CD4-positive, alpha-beta T cell (primary cell): ENCODE results near the gene IGIP. TPM values are rescaled to one million over a fixed set of nuclear protein-coding genes. Genes with fewer than 3 reads are reported as not detected.

Experiments used
- ATAC-seq: fragments of 200-7000 bp; cut with Tn5 transposase; one replicate; pipeline ENCODE4 v1.10.0; 2022; ENCODE audit warnings: mild to moderate bottlenecking; ENCODE audit not compliant: poor library complexity
- CTCF ChIA-PET: fragments of 350-600 bp; sonication (Branson Sonifier 250); formaldehyde crosslinking; loops from one replicate; lab custom pipeline; 2021; ENCODE audit warnings: antibody characterized with exemption, inconsistent platforms; lab: Charles Lee
- POLR2A ChIA-PET: fragments of 350-600 bp; sonication (Branson Sonifier 250); formaldehyde crosslinking; loops from one replicate; lab custom pipeline; 2021; ENCODE audit warnings: antibody characterized with exemption, inconsistent platforms; lab: Charles Lee
- DNase-seq, 14 experiments: peaks; one replicate each; pipeline ENCODE4 v3.0.0-alpha.2; 2013 to 2020; ENCODE audit warnings: mixed read lengths in 2 of 14
- H3K27ac ChIP-seq, 2 donors: one replicate each; pipeline versions ENCODE4 v1.5.1 to v1.7.0; 2013; ENCODE audit warnings: low read length in 2 of 2, low read depth in 1 of 2, mild to moderate bottlenecking in 1 of 2
- H3K27me3 ChIP-seq, 2 experiments: 1 replicate in 1 of 2; 2 replicates in 1 of 2; pipeline versions ENCODE4 v1.6.1 to v1.7.0; 2013; ENCODE audit warnings: low read length in 2 of 2, control low read depth in 1 of 2, mild to moderate bottlenecking in 1 of 2, moderate library complexity in 1 of 2; ENCODE audit not compliant: insufficient read depth in 2 of 2, control insufficient read depth in 1 of 2
- H3K36me3 ChIP-seq: one replicate; pipeline ENCODE4 v1.6.1; 2013; ENCODE audit warnings: low read length, control low read depth; ENCODE audit not compliant: insufficient read depth
- H3K4me1 ChIP-seq: one replicate; pipeline ENCODE4 v1.6.1; 2013; ENCODE audit warnings: low read length, control low read depth; ENCODE audit not compliant: insufficient read depth
- H3K4me3 ChIP-seq: one replicate; pipeline ENCODE4 v1.5.1; 2013; ENCODE audit warnings: mild to moderate bottlenecking, low read length, moderate library complexity
- H3K9me3 ChIP-seq, 2 experiments: 1 replicate in 1 of 2; 2 replicates in 1 of 2; pipeline versions ENCODE4 v1.6.1 to v1.7.0; 2013; ENCODE audit warnings: low read length in 2 of 2, mild to moderate bottlenecking in 2 of 2, control low read depth in 1 of 2, moderate library complexity in 1 of 2; ENCODE audit not compliant: control insufficient read depth in 1 of 2, insufficient read depth in 1 of 2
- H3K27ac Mint-ChIP-seq: one replicate; pipeline ENCODE4 v1.8.0; 2020; ENCODE audit warnings: mixed read lengths
- H3K27me3 Mint-ChIP-seq: one replicate; pipeline ENCODE4 v1.8.0; 2021; ENCODE audit warnings: mixed read lengths
- H3K36me3 Mint-ChIP-seq: one replicate; pipeline ENCODE4 v1.8.0; 2021; ENCODE audit warnings: low read depth, mixed read lengths
- H3K4me1 Mint-ChIP-seq: one replicate; pipeline ENCODE4 v1.8.0; 2021; ENCODE audit warnings: low read depth, mixed read lengths
- H3K4me3 Mint-ChIP-seq: one replicate; pipeline ENCODE4 v1.8.0; 2020; ENCODE audit warnings: mild to moderate bottlenecking, mixed read lengths
- H3K9me3 Mint-ChIP-seq: one replicate; pipeline ENCODE4 v1.8.0; 2020; ENCODE audit warnings: mixed read lengths
- CTCF ChIP-seq: fragments of 200-600 bp; IDR thresholded peaks from one replicate; pipeline ENCODE4 v1.8.0; 2022; ENCODE audit warnings: antibody characterized with exemption, mild to moderate bottlenecking
- intact Hi-C, 2 experiments: fragments of 100-400 bp; cut with DNase I in 1 of 2; cut with micrococcal nuclease in 1 of 2; formaldehyde crosslinking; loops; one replicate each; pipeline versions ENCODE4 v1.15.1 to v1.9.0; 2023 to 2025; cut with DNase I, micrococcal nuclease
- total RNA-seq, 174 experiments: library from RNA in 2 of 174; stranded (reverse) in 2 of 174; gene quantifications; one replicate each; pipeline ENCODE4 v1.2.3 and lab custom pipeline; 2021 to 2026

Gene IGIP
- total RNA-seq, 2 experiments from 2014 or later: 1.5 TPM

GRCh38 chr5:140114341-140115185 is 11.2 kb upstream of the IGIP start:
- POLR2A ChIA-PET: interaction anchor here (1.0 to 8.0 kb wide), 8 partner anchors 7 to 1539 kb away, joined by 3 to 63 read pairs (median 8); partner anchors contain the start of genes CYSTM1 and HSPA9
- H3K9me3 ChIP-seq: no peaks in the 10 kb centered on the region
- TF ChIP-seq CTCF: no peak
- H3K36me3 Mint-ChIP-seq: peaks cover 11% of the 10 kb centered on the region
- peak overlapping the region; percentile 96 for H3K27ac Mint-ChIP-seq
- intact Hi-C loops: loop anchor here in 1 of 2 experiments (2.0 to 10.0 kb wide), 5 partner anchors 30 to 1540 kb away; partner anchors contain the start of genes HSPA9, SPATA24 and UBE2D2
- H3K4me3 Mint-ChIP-seq: peak overlapping the region; percentile 100
- H3K27me3 Mint-ChIP-seq: no peaks in the 10 kb centered on the region
- no peaks in the 10 kb centered on the region for H3K36me3 ChIP-seq
- peak in 13 of 14 experiments; percentile 10 to 67 (median 29) for DNase-seq
- H3K4me3 ChIP-seq: peak overlapping the region; percentile 84
- peak overlapping the region; percentile 78 to 80 for H3K27ac ChIP-seq
- no peaks in the 10 kb centered on the region for H3K9me3 Mint-ChIP-seq
- peaks cover 3 to 10% of the 10 kb centered on the region in 2 experiments for H3K27me3 ChIP-seq
- CTCF ChIA-PET: interaction anchor here (1.4 to 2.6 kb wide), 3 partner anchors 17 to 31 kb away, joined by 3 to 10 read pairs (median 9); no protein-coding TSS in a partner anchor
- peaks cover 83% of the 10 kb centered on the region for H3K4me1 Mint-ChIP-seq
- peak; percentile 6 for ATAC-seq
- peaks cover 35% of the 10 kb centered on the region for H3K4me1 ChIP-seq

- Histone ChIP-seq H3K36me3 (no peaks in the 10 kb centered on the region), H3K4me3 (peak overlapping the region; percentile 84), H3K4me1 (peaks cover 35% of the 10 kb centered on the region), H3K27me3 (peaks cover 3 to 10% of the 10 kb centered on the region in 2 experiments), H3K27ac (no peak overlapping the region), H3K9me3 (no peaks in the 10 kb centered on the region)
- no peak for TF ChIP-seq CTCF
- no peaks in the 10 kb centered on the region for H3K9me3 Mint-ChIP-seq
- ChIA-PET POLR2A (interaction anchor here (1.0 to 8.0 kb wide), 8 partner anchors 8 to 1540 kb away, joined by 3 to 63 read pairs (median 8); partner anchors contain the start of genes CYSTM1 and HSPA9), CTCF (interaction anchor here (0.7 to 2.3 kb wide), 3 partner anchors 17 to 244 kb away, joined by 3 to 9 read pairs (median 3); no protein-coding TSS in a partner anchor)
- peaks cover 77% of the 10 kb centered on the region for H3K4me1 Mint-ChIP-seq
- intact Hi-C loops: loop anchor here in 1 of 2 experiments (2.0 to 10.0 kb wide), 4 partner anchors 30 to 1540 kb away; partner anchors contain the start of genes HSPA9, SPATA24 and UBE2D2
- H3K27ac Mint-ChIP-seq: peak overlapping the region; percentile 96
- H3K36me3 Mint-ChIP-seq: peaks cover 11% of the 10 kb centered on the region
- ATAC-seq (no peak), DNase-seq (no peak)
- peak overlapping the region; percentile 100 for H3K4me3 Mint-ChIP-seq
- H3K27me3 Mint-ChIP-seq: no peaks in the 10 kb centered on the region
These were observed 10.6 kb upstream of the IGIP start for GRCh38 chr5:140115186-140115500.

- Histone ChIP-seq H3K27ac (no peak overlapping the region), H3K4me1 (peaks cover 29% of the 10 kb centered on the region), H3K27me3 (no peaks in the 10 kb centered on the region), H3K36me3 (no peaks in the 10 kb centered on the region), H3K4me3 (no peak overlapping the region), H3K9me3 (no peaks in the 10 kb centered on the region)
- CTCF ChIA-PET: interaction anchor here (1.6 to 3.3 kb wide), 2 partner anchors 10 to 27 kb away, joined by 4 to 18 read pairs; no protein-coding TSS in a partner anchor
- Mint-ChIP-seq H3K9me3 (no peaks in the 10 kb centered on the region), H3K27me3 (no peaks in the 10 kb centered on the region), H3K27ac (peak overlapping the region; percentile 0), H3K36me3 (peaks cover 11% of the 10 kb centered on the region), H3K4me1 (peaks cover 75% of the 10 kb centered on the region), H3K4me3 (peak overlapping the region; percentile 32)
- POLR2A ChIA-PET: interaction anchor here (0.9 to 8.0 kb wide), 3 partner anchors 9 to 44 kb away, joined by 3 to 63 read pairs (median 7); no protein-coding TSS in a partner anchor
- no peak for ATAC-seq
- no peak for TF ChIP-seq CTCF
- intact Hi-C loops: loop anchor here (2.0 to 10.0 kb wide), 4 partner anchors 44 to 1542 kb away; partner anchors contain the start of genes HSPA9 (in 1 of the 2), SPATA24 (in 1 of the 2) and UBE2D2 (in 1 of the 2)
- DNase-seq: peak in 2 of 14 experiments; percentile 30 to 39
These were observed 9.0 kb upstream of the IGIP start for GRCh38 chr5:140116716-140117115.
